Subcutaneous abdominal adipose tissue (tissue), 5 donors: ENCODE results near the gene CMSS1.
"Not testable (repeated sequence)": the region's sequence is repeated elsewhere in the genome, so short reads cannot be mapped to it uniquely, and the experiment has no call there.

ENCODE experiments used
- H3K27ac ChIP-seq: one replicate; pipeline ENCODE4 v1.7.0; 2013; ENCODE audit warnings: low read depth, mild to moderate bottlenecking, inconsistent platforms, low read length, moderate library complexity
- H3K27me3 ChIP-seq, 5 donors: one replicate each; pipeline ENCODE4 v1.7.0; 2013; ENCODE audit warnings: low read length in 5 of 5, inconsistent platforms in 1 of 5; ENCODE audit not compliant: control insufficient read depth in 5 of 5, insufficient read depth in 4 of 5
- H3K36me3 ChIP-seq, 5 donors: one replicate each; pipeline ENCODE4 v1.7.0; 2013; ENCODE audit warnings: low read length in 5 of 5; ENCODE audit not compliant: control insufficient read depth in 5 of 5, insufficient read depth in 5 of 5
- H3K4me1 ChIP-seq, 5 donors: one replicate each; pipeline ENCODE4 v1.7.0; 2013; ENCODE audit warnings: low read length in 5 of 5, mild to moderate bottlenecking in 3 of 5, moderate library complexity in 1 of 5; ENCODE audit not compliant: control insufficient read depth in 5 of 5, insufficient read depth in 5 of 5
- H3K4me3 ChIP-seq, 5 donors: one replicate each; pipeline ENCODE4 v1.7.0; 2013; ENCODE audit warnings: low read length in 5 of 5, low read depth in 1 of 5
- H3K9ac ChIP-seq, 5 donors: one replicate each; pipeline ENCODE4 v1.7.0; 2013; ENCODE audit warnings: low read length in 5 of 5, mild to moderate bottlenecking in 4 of 5, moderate library complexity in 3 of 5
- H3K9me3 ChIP-seq, 5 donors: one replicate each; pipeline ENCODE4 v1.7.0; 2013; ENCODE audit warnings: low read length in 5 of 5; ENCODE audit not compliant: control insufficient read depth in 5 of 5
- donor health status: healthy.
- donor health status: healthy.
- donor health status: healthy.
- donor health status: healthy.
- donor health status: healthy.

Gene CMSS1

GRCh38 chr3:100227511-100227921 lies 409.9 kb downstream of the CMSS1 start:
- no peak overlapping the region for H3K27ac ChIP-seq
- no peaks in the 10 kb centered on the region for H3K36me3 ChIP-seq
- H3K4me3 ChIP-seq: no peak overlapping the region

GRCh38 chr3:100228247-100228646 lies 410.6 kb downstream of the CMSS1 start:
- H3K27me3 ChIP-seq: no peaks in the 10 kb centered on the region
- H3K4me1 ChIP-seq: peaks cover 0 to 8% (median 0%) of the 10 kb centered on the region in 5 donors
- no peak overlapping the region for H3K9ac ChIP-seq
- no peaks in the 10 kb centered on the region for H3K9me3 ChIP-seq
- no peak overlapping the region for H3K4me3 ChIP-seq
- no peak overlapping the region for H3K27ac ChIP-seq
- H3K36me3 ChIP-seq: no peaks in the 10 kb centered on the region

More at GRCh38 chr3:100227511-100227921, 409.9 kb downstream of the CMSS1 start:
- Histone ChIP-seq H3K27me3 (no peaks in the 10 kb centered on the region), H3K9me3 (no peaks in the 10 kb centered on the region), H3K4me1 (peaks cover 0 to 8% (median 0%) of the 10 kb centered on the region in 5 donors), H3K9ac (no peak overlapping the region)

- not testable (repeated sequence) for H3K36me3 ChIP-seq, H3K9ac ChIP-seq, H3K27ac ChIP-seq, H3K27me3 ChIP-seq, H3K4me3 ChIP-seq, H3K4me1 ChIP-seq, H3K9me3 ChIP-seq
Observed at GRCh38 chr3:100229188-100229587, 411.5 kb downstream of the CMSS1 start.

- Histone ChIP-seq H3K36me3 (no peaks in the 10 kb centered on the region), H3K9ac (no peak overlapping the region), H3K4me1 (peaks cover 0 to 8% (median 0%) of the 10 kb centered on the region in 5 donors), H3K27ac (no peak overlapping the region), H3K27me3 (no peaks in the 10 kb centered on the region), H3K9me3 (no peaks in the 10 kb centered on the region), H3K4me3 (no peak overlapping the region)
Observed at GRCh38 chr3:100230710-100231109, 413.0 kb downstream of the CMSS1 start.
